GM19395 (cell line): ENCODE results near the gene SERINC5.
"Not testable (repeated sequence)": the region's sequence is repeated elsewhere in the genome, so short reads cannot be mapped to it uniquely, and the experiment has no call there.

Source experiments
- ATAC-seq: cut with Tn5 transposase; IDR thresholded peaks from one replicate; pipeline ENCODE4 v1.9.1; 2021; ENCODE audit warnings: mild to moderate bottlenecking, moderate library complexity; ENCODE audit not compliant: unreplicated experiment

The SERINC5 gene

GRCh38 chr5:80181618-80182211 lies 74.1 kb downstream of the SERINC5 start:
- ATAC-seq, result no peak

- no peak for ATAC-seq
Observed at GRCh38 chr5:80177236-80177635, 78.6 kb downstream of the SERINC5 start.

- no peak for ATAC-seq
Observed at GRCh38 chr5:80175337-80175736, 80.5 kb downstream of the SERINC5 start.

DNA sequence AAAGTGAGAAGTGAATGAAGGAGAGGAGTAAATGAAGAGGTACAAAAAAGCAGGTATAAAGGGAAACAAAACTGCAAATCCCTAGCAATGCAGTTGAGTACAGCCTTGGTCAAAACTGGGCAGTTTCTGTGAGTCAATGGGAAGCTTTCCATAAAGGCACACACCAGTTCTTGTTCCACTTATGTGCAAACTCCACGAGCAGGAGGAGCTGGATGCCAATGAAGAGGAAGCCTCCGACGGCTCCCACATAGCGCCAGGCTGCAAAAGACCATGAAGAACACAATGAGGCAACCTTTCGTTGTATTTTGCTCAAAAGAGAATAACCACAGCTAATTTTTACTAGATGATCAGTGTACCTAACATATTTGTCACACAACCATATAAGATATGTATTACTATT lies 81.1 kb downstream of the SERINC5 start:
- no peak for ATAC-seq

- no peak for ATAC-seq
Observed at GRCh38 chr5:80172067-80172695, 83.7 kb downstream of the SERINC5 start.

GRCh38 chr5:80170117-80170535 lies 85.7 kb downstream of the SERINC5 start:
- no peak for ATAC-seq

DNA sequence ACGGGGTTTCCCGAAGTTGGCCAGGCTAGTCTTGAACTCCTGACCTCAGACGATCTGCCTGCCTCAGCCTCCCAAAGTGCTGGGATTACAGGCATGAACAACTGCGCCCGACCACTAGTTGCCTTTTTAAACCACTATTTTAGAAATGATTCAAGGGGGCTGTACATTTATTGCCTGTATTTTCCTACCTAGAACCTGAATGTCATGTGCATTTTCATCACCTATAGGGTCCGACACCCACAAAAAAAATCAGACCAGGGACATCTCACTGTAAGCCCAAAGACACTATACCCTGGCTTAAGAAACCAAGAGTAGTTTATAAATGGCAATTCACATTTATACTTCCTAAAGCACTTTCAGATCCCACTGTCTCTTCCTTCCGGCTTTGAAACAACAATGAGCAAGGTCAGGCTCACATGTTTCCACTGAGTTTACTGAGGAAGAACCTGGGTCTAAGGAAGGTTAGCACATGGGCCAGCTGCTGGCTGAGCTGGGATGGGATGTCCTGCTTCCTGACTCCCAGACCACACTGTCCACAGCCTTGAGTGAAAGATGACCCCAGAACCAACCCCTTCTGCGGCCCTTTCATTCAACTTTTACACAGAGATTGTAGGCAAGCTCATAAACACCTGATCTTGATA lies 87.3 kb downstream of the SERINC5 start:
- ATAC-seq, result no peak

- no peak for ATAC-seq
Observed at GRCh38 chr5:80165452-80165851, 90.4 kb downstream of the SERINC5 start.

DNA sequence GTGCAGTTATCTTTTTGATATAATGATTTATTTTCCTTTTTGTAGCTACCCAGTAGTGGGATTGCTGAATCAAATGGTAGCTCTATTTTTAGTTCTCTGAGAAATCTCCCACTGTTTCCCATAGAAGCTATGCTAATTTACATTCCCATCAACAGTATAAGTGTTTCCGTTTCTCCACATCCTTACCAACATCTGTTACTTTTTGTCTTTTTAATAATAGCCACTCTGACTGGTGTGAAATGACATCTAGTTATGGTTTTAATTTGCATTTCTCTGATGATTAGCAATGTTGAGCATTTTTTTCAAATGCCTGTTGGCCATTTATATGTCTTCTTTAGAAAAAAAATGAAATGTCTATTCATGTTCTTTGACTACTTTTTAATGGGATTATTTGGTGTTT lies 94.7 kb downstream of the SERINC5 start:
- ATAC-seq, result no peak

- ATAC-seq, result no peak
Observed at GRCh38 chr5:80160242-80160641, 95.6 kb downstream of the SERINC5 start.

- ATAC-seq, result no peak
Observed at GRCh38 chr5:80159133-80159815, 96.6 kb downstream of the SERINC5 start.

DNA sequence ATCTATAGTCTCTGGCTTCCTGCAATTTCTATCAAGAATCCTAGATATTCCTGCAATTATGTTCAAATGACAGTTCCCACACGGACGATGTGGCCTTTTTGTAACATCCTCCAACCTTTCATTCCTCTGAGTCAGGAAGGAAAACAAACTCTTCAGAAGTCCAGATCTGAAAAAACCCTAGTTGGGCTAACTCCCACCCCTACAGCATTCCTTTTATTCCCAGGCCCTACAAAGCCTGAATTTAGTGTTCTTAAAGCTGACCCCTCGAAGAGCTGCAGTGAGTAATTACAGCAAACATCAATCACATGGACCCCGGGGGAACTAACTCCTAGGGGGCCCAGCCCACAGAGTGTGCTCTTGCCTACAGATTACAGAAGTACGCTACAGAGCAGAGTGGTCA lies 99.7 kb downstream of the SERINC5 start:
- no peak for ATAC-seq

DNA sequence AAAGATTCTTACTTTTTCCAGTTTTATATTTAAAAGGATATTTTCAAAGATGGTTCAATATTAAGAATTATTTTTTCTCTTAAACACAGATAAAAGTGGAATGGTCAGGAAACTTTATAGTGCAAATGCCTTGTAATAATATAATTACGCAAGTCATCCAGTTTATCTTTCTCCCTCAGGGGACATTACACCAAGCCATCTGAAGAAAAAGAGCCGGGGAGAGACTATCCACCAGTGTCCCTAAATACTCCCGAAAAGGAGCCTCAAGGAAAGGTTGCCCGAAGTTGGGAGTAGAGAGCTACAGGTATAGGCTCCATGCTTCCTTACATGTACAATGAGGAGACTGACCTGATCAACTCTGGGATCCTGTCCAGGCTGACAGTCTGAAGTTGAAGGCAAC lies 101.1 kb downstream of the SERINC5 start:
- ATAC-seq, result no peak

DNA sequence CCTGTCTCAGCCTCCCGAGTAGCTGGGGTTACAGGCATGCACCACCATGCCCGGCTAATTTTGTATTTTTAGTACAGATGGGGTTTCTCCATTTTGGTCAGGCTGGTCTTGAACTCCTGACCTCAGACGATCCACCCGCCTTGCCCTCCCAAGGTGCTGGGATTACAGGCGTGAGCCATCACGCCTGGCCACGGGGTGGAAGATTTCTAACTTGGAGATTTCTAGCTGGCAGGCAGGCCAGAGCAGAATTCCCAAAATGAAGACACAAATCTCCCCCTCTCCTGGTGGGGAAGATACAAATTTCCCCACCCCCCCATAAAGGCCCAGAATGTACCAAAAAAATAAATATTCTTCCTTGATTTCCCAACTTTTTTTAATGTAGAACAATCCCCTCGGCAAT lies 101.6 kb downstream of the SERINC5 start:
- not testable (repeated sequence) for ATAC-seq

DNA sequence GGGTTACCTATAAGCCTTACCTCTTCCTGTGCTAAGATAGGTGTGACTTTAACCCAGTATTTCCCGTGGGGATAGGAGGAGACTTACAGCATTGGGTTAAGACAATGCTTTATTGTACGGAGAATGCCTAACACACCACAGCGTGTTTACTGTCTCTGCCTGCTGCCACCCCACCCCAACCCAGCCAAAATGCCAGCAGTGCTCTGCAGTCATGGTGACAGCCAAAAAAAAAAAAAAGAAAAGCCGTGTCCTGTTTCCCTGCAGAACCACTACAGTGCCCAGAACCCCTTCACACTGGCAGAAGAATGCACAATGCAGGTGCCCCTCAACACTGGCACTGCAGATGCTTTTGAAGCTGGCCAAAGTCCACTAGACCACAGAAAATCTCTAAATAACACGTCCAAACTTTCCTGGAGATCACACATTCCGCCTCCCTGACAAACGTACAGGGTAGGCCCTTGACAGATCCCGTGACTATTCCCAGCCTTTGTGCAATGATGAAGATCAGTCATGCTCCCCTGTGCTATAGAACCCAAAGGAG lies 102.2 kb downstream of the SERINC5 start:
- no peak for ATAC-seq

GRCh38 chr5:80152778-80153177 lies 103.1 kb downstream of the SERINC5 start:
- ATAC-seq, result no peak

GRCh38 chr5:80151890-80152289 lies 104.0 kb downstream of the SERINC5 start:
- ATAC-seq, result no peak

- ATAC-seq, result no peak
Observed at GRCh38 chr5:80150731-80151130, 105.1 kb downstream of the SERINC5 start.

GRCh38 chr5:80149161-80149609 lies 106.7 kb downstream of the SERINC5 start:
- ATAC-seq, result no peak

GRCh38 chr5:80147119-80147815 lies 108.6 kb downstream of the SERINC5 start:
- no peak for ATAC-seq

DNA sequence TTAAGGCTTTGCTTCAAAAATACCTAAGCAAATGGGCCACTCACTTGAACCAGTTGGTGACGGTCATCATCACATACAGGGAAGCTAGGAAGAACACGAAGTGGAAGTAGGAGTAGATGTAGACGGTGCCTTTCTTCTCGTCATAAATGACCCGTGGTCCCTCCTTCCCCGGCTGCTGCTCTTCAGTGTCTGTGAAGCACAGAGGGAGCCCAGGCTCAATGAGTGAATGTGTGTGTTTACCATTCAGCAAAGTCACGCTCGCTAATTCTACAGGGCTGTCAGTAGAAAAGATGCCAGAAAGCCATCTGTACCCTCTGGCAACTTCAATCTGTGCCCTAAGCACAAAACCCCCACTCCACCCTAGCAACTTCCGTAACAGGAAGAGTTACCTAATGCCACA lies 109.8 kb downstream of the SERINC5 start:
- ATAC-seq, result no peak
